OCI-LY7 (cell line): ENCODE measurements around the gene ASB13. TPM values are rescaled to one million over a fixed set of nuclear protein-coding genes. Genes with fewer than 3 reads are reported as not detected.

Experiments used
- BruUV-seq: library from RNA; stranded (reverse); fragments of 400-500 nt; replicated peaks from 2 replicates; lab custom pipeline; 2021; lab: Mats Ljungman, UMichigan
- CTCF ChIA-PET: fragments of 300-600 bp; sonication (Branson Sonifier 250); formaldehyde crosslinking; loops from one replicate; lab custom pipeline; 2022; ENCODE audit warnings: antibody characterized with exemption; ENCODE audit not compliant: unreplicated experiment; lab: Charles Lee
- POLR2A ChIA-PET: fragments of 300-600 bp; sonication (Branson Sonifier 250); formaldehyde crosslinking; loops from one replicate; lab custom pipeline; 2022; ENCODE audit warnings: antibody characterized with exemption; lab: Charles Lee
- DNase-seq: peaks from one replicate; pipeline ENCODE4 v3.0.0-alpha.2; 2015; ENCODE audit warnings: low spot score
- H2AFZ ChIP-seq: fragments of 200-600 bp; sonication (generic), shearing (Covaris generic); 2 replicates; pipeline ENCODE4 v1.6.1; 2014; ENCODE audit warnings: mild to moderate bottlenecking, antibody characterized with exemption, low read length, moderate library complexity
- H3K27ac ChIP-seq: fragments of 200-600 bp; sonication (generic); 2 replicates; pipeline ENCODE4 v1.5.1; 2014; ENCODE audit warnings: mixed run types, low read depth, mild to moderate bottlenecking, moderate library complexity, low read length, inconsistent platforms; ENCODE audit not compliant: poor library complexity, severe bottlenecking
- H3K36me3 ChIP-seq: fragments of 200-600 bp; sonication (generic); 2 replicates; pipeline ENCODE4 v1.6.1; 2014; ENCODE audit warnings: mild to moderate bottlenecking, antibody characterized with exemption, low read length, moderate library complexity, mixed read lengths; ENCODE audit not compliant: insufficient read depth
- H3K4me1 ChIP-seq: fragments of 200-600 bp; sonication (generic); 2 replicates; pipeline ENCODE4 v1.5.1; 2014; ENCODE audit warnings: mild to moderate bottlenecking, low read length; ENCODE audit not compliant: insufficient read depth, poor library complexity, severe bottlenecking
- H3K4me2 ChIP-seq: fragments of 200-600 bp; sonication (generic); 2 replicates; pipeline ENCODE4 v1.6.1; 2014; ENCODE audit warnings: mild to moderate bottlenecking, low read length
- H3K4me3 ChIP-seq: fragments of 200-600 bp; sonication (generic); 2 replicates; pipeline ENCODE4 v1.5.1; 2014; ENCODE audit warnings: mild to moderate bottlenecking, low read depth, low read length; ENCODE audit not compliant: poor library complexity, severe bottlenecking
- H3K79me2 ChIP-seq: fragments of 200-600 bp; sonication (generic); 2 replicates; pipeline ENCODE4 v1.6.1; 2016; ENCODE audit warnings: low read depth, mild to moderate bottlenecking, low read length, moderate library complexity, mixed read lengths; ENCODE audit not compliant: insufficient read depth
- H3K9me2 ChIP-seq: fragments of 200-600 bp; sonication (generic); 2 replicates; pipeline ENCODE4 v1.6.1; 2016; ENCODE audit warnings: mild to moderate bottlenecking, low read length, mixed read lengths; ENCODE audit not compliant: insufficient read depth
- H3K9me3 ChIP-seq: fragments of 200-600 bp; sonication (generic); 2 replicates; pipeline ENCODE4 v1.6.1; 2014; ENCODE audit warnings: mild to moderate bottlenecking, mixed run types, low read length, mixed read lengths
- H4K20me1 ChIP-seq: fragments of 200-600 bp; sonication (generic); 2 replicates; pipeline ENCODE4 v1.6.1; 2014; ENCODE audit warnings: mild to moderate bottlenecking, antibody characterized with exemption, low read length, moderate library complexity, mixed read lengths; ENCODE audit not compliant: insufficient read depth
- EZH2phosphoT487 ChIP-seq: fragments of 200-600 bp; sonication (generic); IDR thresholded peaks from 2 replicates; pipeline ENCODE4 v1.6.1; 2018; ENCODE audit warnings: low read depth, borderline replicate concordance, mild to moderate bottlenecking, mixed run types, antibody characterized with exemption, low read length, moderate library complexity, mixed read lengths
- intact Hi-C: fragments of 100-400 bp; cut with micrococcal nuclease; formaldehyde crosslinking; loops from one replicate; pipeline ENCODE4 v1.10.0; 2022; ENCODE audit not compliant: unreplicated experiment
- total RNA-seq, 2 experiments: library from RNA; depleted of rRNA in 1 of 2; stranded (reverse); fragments of >200 nt in 1 of 2; shearing (Covaris generic) in 1 of 2; gene quantifications; 2 replicates each; pipeline ENCODE4 v1.2.3, GENCODE V29; 2014 to 2022
- TF ChIP-seq, protein P1 (sequence below): fragments of 200-600 bp; sonication (generic); conservative IDR thresholded peaks from 2 replicates; pipeline ENCODE4 v1.5.1; 2014; ENCODE audit warnings: mild to moderate bottlenecking, antibody characterized with exemption, low read length, moderate library complexity, mixed read lengths

ASB13 gene
- total RNA-seq, 2 experiments from 2014 or later, result 25.6 to 108 TPM

DNA sequence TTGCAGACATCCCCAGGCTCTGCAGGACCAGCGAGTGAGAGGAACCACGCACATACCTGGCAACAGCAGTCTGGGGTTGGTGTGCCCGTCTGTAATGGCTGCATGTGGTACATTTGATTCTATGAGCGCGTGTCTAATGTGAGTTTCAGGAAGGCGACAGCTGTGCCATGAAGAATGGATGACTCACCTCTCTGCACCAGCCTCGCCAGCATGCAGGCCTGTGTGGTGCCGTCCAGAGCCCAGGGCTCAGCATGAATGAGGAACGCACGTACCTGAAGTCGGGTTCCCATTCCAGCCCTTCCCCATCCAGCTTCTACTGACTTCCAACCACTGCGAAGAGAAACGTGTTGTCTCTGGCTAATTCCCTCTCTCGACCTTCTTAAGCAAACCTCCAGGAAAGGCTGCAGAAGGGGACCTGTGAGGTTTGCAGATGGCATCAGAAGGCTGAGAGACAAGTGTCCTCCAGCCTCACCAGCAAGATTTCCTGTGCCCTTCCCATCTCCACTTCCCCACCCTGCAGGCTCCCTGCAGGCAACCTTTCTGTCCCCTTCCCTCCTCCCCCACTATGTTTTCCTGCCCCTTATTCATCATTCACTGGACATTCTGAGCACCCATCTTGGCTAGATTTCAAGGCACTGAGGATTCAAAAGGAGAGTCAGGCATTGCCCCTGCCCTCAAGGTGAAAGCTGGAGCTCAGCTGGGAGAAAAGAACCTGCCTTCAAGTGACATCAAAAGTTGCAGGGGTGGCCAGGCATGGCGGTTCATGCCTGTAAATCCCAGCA lies 54.3 kb downstream of the ASB13 start:
- Histone ChIP-seq H3K4me3 (no peak overlapping the region), H3K4me1 (no peaks in the 10 kb centered on the region), H3K9me3 (no peaks in the 10 kb centered on the region), H3K9me2 (no peaks in the 10 kb centered on the region), H4K20me1 (no peaks in the 10 kb centered on the region), H3K79me2 (no peaks in the 10 kb centered on the region), H3K27ac (no peak overlapping the region), H3K4me2 (no peak overlapping the region), H3K36me3 (no peaks in the 10 kb centered on the region), H2AFZ (no peak overlapping the region)
- no TSS peak for BruUV-seq
- no peak for DNase-seq
- CTCF ChIA-PET, result interaction anchor here (1.5 kb wide), 1 partner anchor 11 kb away, joined by 3 read pairs; no protein-coding TSS in a partner anchor
- intact Hi-C loops, result no loop called here
- POLR2A ChIA-PET, result interaction anchor here (0.7 kb wide), 1 partner anchor 77 kb away, joined by 4 read pairs; no protein-coding TSS in a partner anchor
- TF ChIP-seq, protein P1, sequence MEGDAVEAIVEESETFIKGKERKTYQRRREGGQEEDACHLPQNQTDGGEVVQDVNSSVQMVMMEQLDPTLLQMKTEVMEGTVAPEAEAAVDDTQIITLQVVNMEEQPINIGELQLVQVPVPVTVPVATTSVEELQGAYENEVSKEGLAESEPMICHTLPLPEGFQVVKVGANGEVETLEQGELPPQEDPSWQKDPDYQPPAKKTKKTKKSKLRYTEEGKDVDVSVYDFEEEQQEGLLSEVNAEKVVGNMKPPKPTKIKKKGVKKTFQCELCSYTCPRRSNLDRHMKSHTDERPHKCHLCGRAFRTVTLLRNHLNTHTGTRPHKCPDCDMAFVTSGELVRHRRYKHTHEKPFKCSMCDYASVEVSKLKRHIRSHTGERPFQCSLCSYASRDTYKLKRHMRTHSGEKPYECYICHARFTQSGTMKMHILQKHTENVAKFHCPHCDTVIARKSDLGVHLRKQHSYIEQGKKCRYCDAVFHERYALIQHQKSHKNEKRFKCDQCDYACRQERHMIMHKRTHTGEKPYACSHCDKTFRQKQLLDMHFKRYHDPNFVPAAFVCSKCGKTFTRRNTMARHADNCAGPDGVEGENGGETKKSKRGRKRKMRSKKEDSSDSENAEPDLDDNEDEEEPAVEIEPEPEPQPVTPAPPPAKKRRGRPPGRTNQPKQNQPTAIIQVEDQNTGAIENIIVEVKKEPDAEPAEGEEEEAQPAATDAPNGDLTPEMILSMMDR, result no peak
- no peak for TF ChIP-seq EZH2phosphoT487

DNA sequence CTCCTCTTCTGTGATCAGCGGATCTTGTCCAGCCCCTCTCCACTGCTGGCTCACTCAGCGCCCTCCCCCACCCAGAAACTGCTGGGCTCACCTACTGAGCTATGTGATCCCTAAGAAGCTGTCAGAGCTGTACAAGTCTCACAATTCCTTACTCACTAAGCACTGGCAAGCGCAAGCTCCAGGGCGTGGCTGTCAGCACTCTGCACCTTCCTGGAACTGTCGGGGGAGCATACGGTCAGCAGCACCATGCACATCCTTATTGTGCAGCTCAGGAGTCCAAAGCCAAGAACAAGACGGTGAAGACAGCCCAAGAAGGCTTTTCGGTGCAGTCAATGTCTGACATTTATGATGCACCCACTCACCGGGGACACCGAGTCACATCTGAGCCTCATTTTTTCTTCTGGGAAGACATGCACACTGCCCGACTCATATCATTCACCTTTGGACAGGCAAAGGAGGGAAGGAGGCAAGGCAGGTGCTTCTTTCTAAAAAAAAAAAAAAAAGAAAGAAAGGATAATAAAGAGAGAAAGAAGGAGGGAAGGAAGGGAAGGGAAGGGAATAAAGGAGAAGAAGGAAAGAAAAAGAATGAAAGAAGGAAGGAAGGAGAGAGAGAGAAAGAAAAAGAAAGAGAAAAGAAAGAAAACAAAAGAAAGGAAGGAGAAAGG lies 56.3 kb downstream of the ASB13 start:
- no TSS peak for BruUV-seq
- H3K4me2 ChIP-seq, result no peak overlapping the region
- TF ChIP-seq, protein P1, result no peak
- no peak for TF ChIP-seq EZH2phosphoT487
- DNase-seq, result no peak
- intact Hi-C loops, result no loop called here
- CTCF ChIA-PET, result no interaction called here
- H3K36me3 ChIP-seq, result no peaks in the 10 kb centered on the region
- H4K20me1 ChIP-seq, result no peaks in the 10 kb centered on the region
- no peaks in the 10 kb centered on the region for H3K4me1 ChIP-seq
- POLR2A ChIA-PET, result no interaction called here
- no peak overlapping the region for H3K27ac ChIP-seq
- no peak overlapping the region for H3K4me3 ChIP-seq
- no peaks in the 10 kb centered on the region for H3K9me3 ChIP-seq
- H3K9me2 ChIP-seq, result no peaks in the 10 kb centered on the region
- H2AFZ ChIP-seq, result no peak overlapping the region
- no peaks in the 10 kb centered on the region for H3K79me2 ChIP-seq
